Vagina (tissue), 2 donors: ENCODE results near the gene DOCK11. TPM values are rescaled to one million over a fixed set of nuclear protein-coding genes. Genes with fewer than 3 reads are reported as not detected.

Experiments
- DNase-seq, 2 donors: peaks; one replicate each; pipeline ENCODE4 v3.0.0-alpha.2; 2017; ENCODE audit errors: extremely low spot score in 2 of 2
- H3K27ac ChIP-seq: fragments of 200-600 bp; sonication (generic); one replicate; pipeline ENCODE4 v1.5.1; 2019
- H3K27me3 ChIP-seq: fragments of 200-600 bp; sonication (generic); one replicate; pipeline ENCODE4 v1.5.1; 2019
- H3K36me3 ChIP-seq, 2 donors: fragments of 200-600 bp; sonication (generic); one replicate each; pipeline ENCODE4 v1.5.1; 2017 to 2019
- H3K4me1 ChIP-seq: fragments of 200-600 bp; sonication (generic); one replicate; pipeline ENCODE4 v1.5.1; 2019
- H3K4me3 ChIP-seq, 2 donors: fragments of 200-600 bp; sonication (generic); 1 replicate in 1 of 2; 2 replicates in 1 of 2; pipeline ENCODE4 v1.5.1; 2016 to 2019
- H3K9me3 ChIP-seq: fragments of 200-600 bp; sonication (generic); one replicate; pipeline ENCODE4 v1.5.1; 2019
- POLR2A ChIP-seq, 2 donors: fragments of 450-650 bp; IDR thresholded peaks; one replicate each; pipeline ENCODE4 v1.6.1; 2017; ENCODE audit warnings: antibody characterized with exemption in 2 of 2, mild to moderate bottlenecking in 2 of 2, moderate library complexity in 2 of 2
- POLR2AphosphoS5 ChIP-seq, 2 donors: sonication (generic); formaldehyde crosslinking; IDR thresholded peaks; one replicate each; pipeline ENCODE4 v1.9.0; 2017; ENCODE audit warnings: antibody characterized with exemption in 2 of 2, mild to moderate bottlenecking in 2 of 2, low read depth in 1 of 2; ENCODE audit not compliant: insufficient read depth in 1 of 2
- intact Hi-C: fragments of 100-400 bp; cut with DNase I; formaldehyde crosslinking; loops from one replicate; pipeline ENCODE4 v1.15.1; 2023
- total RNA-seq: library from RNA; depleted of rRNA; stranded (reverse); fragments of >200 nt; gene quantifications from one replicate; pipeline ENCODE4 v1.2.3, GENCODE V29; 2016
- TF ChIP-seq, protein P1 (sequence below), 3 experiments: fragments of 450-650 bp in 2 of 3; fragments of 200-600 bp in 1 of 3; sonication (generic) in 1 of 3; IDR thresholded peaks; one replicate each; pipeline ENCODE4 v1.5.1; 2017 to 2019; ENCODE audit warnings: antibody characterized with exemption in 3 of 3, mild to moderate bottlenecking in 2 of 3, moderate library complexity in 2 of 3

The DOCK11 gene
- total RNA-seq, 1 donor from 2014 or later, result 20.6 TPM

DNA sequence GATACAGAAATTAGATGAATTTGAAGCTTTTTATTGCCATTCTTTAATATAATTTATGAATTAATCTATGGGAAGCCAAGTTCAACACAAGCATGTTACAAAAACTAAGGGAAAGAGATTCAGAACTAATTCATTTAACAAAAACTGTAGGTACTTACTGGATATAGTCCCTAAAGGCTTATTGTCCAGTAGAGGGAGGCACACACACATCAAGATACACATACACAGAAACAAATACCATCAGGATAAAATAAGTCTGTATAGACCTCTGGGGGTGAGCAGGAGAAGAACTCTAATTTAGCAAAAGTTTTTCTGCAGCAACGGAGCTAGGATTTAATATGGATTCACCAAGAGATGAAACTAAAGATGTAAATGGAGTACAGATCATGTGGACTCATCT is 148.8 kb downstream of the DOCK11 start:
- H3K36me3 ChIP-seq, result peaks cover 0 to 3% of the 10 kb centered on the region in 2 donors
- no peaks in the 10 kb centered on the region for H3K4me1 ChIP-seq
- no peak for TF ChIP-seq POLR2AphosphoS5 (IDR thresholded peaks at IDR 0.05; ENCODE audit: insufficient read depth in 1 of 2, low read depth in 1 of 2)
- TF ChIP-seq, protein P1, sequence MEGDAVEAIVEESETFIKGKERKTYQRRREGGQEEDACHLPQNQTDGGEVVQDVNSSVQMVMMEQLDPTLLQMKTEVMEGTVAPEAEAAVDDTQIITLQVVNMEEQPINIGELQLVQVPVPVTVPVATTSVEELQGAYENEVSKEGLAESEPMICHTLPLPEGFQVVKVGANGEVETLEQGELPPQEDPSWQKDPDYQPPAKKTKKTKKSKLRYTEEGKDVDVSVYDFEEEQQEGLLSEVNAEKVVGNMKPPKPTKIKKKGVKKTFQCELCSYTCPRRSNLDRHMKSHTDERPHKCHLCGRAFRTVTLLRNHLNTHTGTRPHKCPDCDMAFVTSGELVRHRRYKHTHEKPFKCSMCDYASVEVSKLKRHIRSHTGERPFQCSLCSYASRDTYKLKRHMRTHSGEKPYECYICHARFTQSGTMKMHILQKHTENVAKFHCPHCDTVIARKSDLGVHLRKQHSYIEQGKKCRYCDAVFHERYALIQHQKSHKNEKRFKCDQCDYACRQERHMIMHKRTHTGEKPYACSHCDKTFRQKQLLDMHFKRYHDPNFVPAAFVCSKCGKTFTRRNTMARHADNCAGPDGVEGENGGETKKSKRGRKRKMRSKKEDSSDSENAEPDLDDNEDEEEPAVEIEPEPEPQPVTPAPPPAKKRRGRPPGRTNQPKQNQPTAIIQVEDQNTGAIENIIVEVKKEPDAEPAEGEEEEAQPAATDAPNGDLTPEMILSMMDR (IDR thresholded peaks at IDR 0.05), result peak in 1 of 3 experiments; percentile 20
- no peak overlapping the region for H3K4me3 ChIP-seq
- no peaks in the 10 kb centered on the region for H3K27me3 ChIP-seq
- no peak overlapping the region for H3K27ac ChIP-seq
- DNase-seq, result no peak
- no peaks in the 10 kb centered on the region for H3K9me3 ChIP-seq
- intact Hi-C loops, result no loop called here

- TF ChIP-seq, protein P1 (IDR thresholded peaks at IDR 0.05), result no peak
- TF ChIP-seq POLR2A (IDR thresholded peaks at IDR 0.05), result no peak
- no peak overlapping the region for H3K4me3 ChIP-seq
- no peaks in the 10 kb centered on the region for H3K36me3 ChIP-seq
- peaks cover 5% of the 10 kb centered on the region for H3K4me1 ChIP-seq
- H3K9me3 ChIP-seq, result no peaks in the 10 kb centered on the region
- H3K27me3 ChIP-seq, result no peaks in the 10 kb centered on the region
- intact Hi-C loops, result no loop called here
- no peak for DNase-seq
- H3K27ac ChIP-seq, result no peak overlapping the region
These were observed 157.1 kb downstream of the DOCK11 start for GRCh38 chrX:118652717-118653116.

GRCh38 chrX:118654331-118654730 is 158.7 kb downstream of the DOCK11 start:
- H3K9me3 ChIP-seq, result no peaks in the 10 kb centered on the region
- peaks cover 5% of the 10 kb centered on the region for H3K4me1 ChIP-seq
- no peak overlapping the region for H3K27ac ChIP-seq
- no peaks in the 10 kb centered on the region for H3K27me3 ChIP-seq
- intact Hi-C loops, result no loop called here
- DNase-seq, result no peak
- TF ChIP-seq POLR2A (IDR thresholded peaks at IDR 0.05) (no peak), POLR2AphosphoS5 (IDR thresholded peaks at IDR 0.05; ENCODE audit: insufficient read depth in 1 of 2, low read depth in 1 of 2) (no peak)
- TF ChIP-seq, protein P1 (IDR thresholded peaks at IDR 0.05), result no peak
- H3K4me3 ChIP-seq, result no peak overlapping the region
- no peaks in the 10 kb centered on the region for H3K36me3 ChIP-seq

GRCh38 chrX:118655561-118656246 is 160.1 kb downstream of the DOCK11 start:
- Histone ChIP-seq H3K4me3 (no peak overlapping the region), H3K9me3 (no peaks in the 10 kb centered on the region), H3K27ac (no peak overlapping the region), H3K4me1 (peaks cover 5% of the 10 kb centered on the region), H3K36me3 (no peaks in the 10 kb centered on the region), H3K27me3 (no peaks in the 10 kb centered on the region)
- intact Hi-C loops, result no loop called here
- no peak for DNase-seq
- TF ChIP-seq, protein P1 (IDR thresholded peaks at IDR 0.05), result no peak
- TF ChIP-seq POLR2AphosphoS5 (IDR thresholded peaks at IDR 0.05; ENCODE audit: insufficient read depth in 1 of 2, low read depth in 1 of 2) (no peak), POLR2A (IDR thresholded peaks at IDR 0.05) (no peak)

GRCh38 chrX:118657413-118657812 is 161.8 kb downstream of the DOCK11 start:
- H3K27me3 ChIP-seq, result no peaks in the 10 kb centered on the region
- no peak overlapping the region for H3K27ac ChIP-seq
- intact Hi-C loops, result no loop called here
- TF ChIP-seq, protein P1 (IDR thresholded peaks at IDR 0.05), result no peak
- DNase-seq, result no peak
- H3K9me3 ChIP-seq, result no peaks in the 10 kb centered on the region
- no peak overlapping the region for H3K4me3 ChIP-seq
- H3K4me1 ChIP-seq, result peaks cover 5% of the 10 kb centered on the region
- H3K36me3 ChIP-seq, result no peaks in the 10 kb centered on the region
